IMR-90 (cell line): ENCODE data around the gene SAMSN1. TPM values are rescaled to one million over a fixed set of nuclear protein-coding genes. Genes with fewer than 3 reads are reported as not detected.

Experiments
- ATAC-seq: fragments of 200-7000 bp; cut with Tn5 transposase; 2 replicates; pipeline ENCODE4 v1.9.1; 2020; ENCODE audit warnings: low read depth, mild to moderate bottlenecking, moderate library complexity
- BruUV-seq: library from RNA; stranded (reverse); fragments of 400-500 nt; replicated peaks from 2 replicates; lab custom pipeline; 2021; lab: Mats Ljungman, UMichigan
- CTCF ChIA-PET: fragments of 300-600 bp; formaldehyde crosslinking; extraction: SDS; loops from one replicate; lab custom pipeline; 2021; ENCODE audit warnings: antibody characterized with exemption; lab: Yijun Ruan, JAX
- POLR2A ChIA-PET: fragments of 300-600 bp; sonication (Branson Sonifier 250); formaldehyde crosslinking; loops from one replicate; lab custom pipeline; 2022; ENCODE audit warnings: antibody characterized with exemption; ENCODE audit not compliant: unreplicated experiment; lab: Charles Lee
- DNase-seq: peaks from one replicate; pipeline ENCODE4 v3.0.0; 2013
- H2AFZ ChIP-seq: replicated peaks from 2 replicates; pipeline ENCODE3; 2013; ENCODE audit warnings: low read length, mild to moderate bottlenecking; ENCODE audit not compliant: poor library complexity
- H2AK5ac ChIP-seq: 2 replicates; pipeline ENCODE4 v1.6.1; 2013; ENCODE audit warnings: low read depth, low read length, inconsistent platforms
- H2AK9ac ChIP-seq: replicated peaks from 2 replicates; pipeline ENCODE3; 2013; ENCODE audit warnings: mild to moderate bottlenecking, low read depth, low read length, moderate library complexity; ENCODE audit not compliant: poor library complexity
- H2BK120ac ChIP-seq: 2 replicates; pipeline ENCODE4 v1.6.1; 2013; ENCODE audit warnings: low read depth, low read length, inconsistent platforms
- H2BK15ac ChIP-seq: 3 replicates; pipeline ENCODE4 v1.6.1; 2013; ENCODE audit warnings: low read depth, low read length, inconsistent platforms
- H2BK20ac ChIP-seq: 2 replicates; pipeline ENCODE4 v1.6.1; 2013; ENCODE audit warnings: low read depth, mild to moderate bottlenecking, inconsistent platforms, low read length, moderate library complexity
- H2BK5ac ChIP-seq: 2 replicates; pipeline ENCODE4 v1.6.1; 2013; ENCODE audit warnings: mild to moderate bottlenecking, low read depth, low read length, inconsistent platforms; ENCODE audit not compliant: poor library complexity, severe bottlenecking
- H3K14ac ChIP-seq: replicated peaks from 2 replicates; pipeline ENCODE4 v1.6.1; 2013; ENCODE audit warnings: low read depth, low read length, inconsistent platforms
- H3K18ac ChIP-seq: 2 replicates; pipeline ENCODE4 v1.6.1; 2013; ENCODE audit warnings: low read depth, low read length, control low read depth
- H3K23ac ChIP-seq: 2 replicates; pipeline ENCODE4 v1.6.1; 2013; ENCODE audit warnings: low read depth, low read length, inconsistent platforms
- H3K27ac ChIP-seq: 2 replicates; pipeline ENCODE4 v1.5.1; 2013; ENCODE audit warnings: mild to moderate bottlenecking, control low read depth, low read length; ENCODE audit not compliant: insufficient read depth
- H3K27me3 ChIP-seq: 2 replicates; pipeline ENCODE4 v1.6.1; 2013; ENCODE audit warnings: low read length; ENCODE audit not compliant: control insufficient read depth, insufficient read depth
- H3K36me3 ChIP-seq: 2 replicates; pipeline ENCODE4 v1.6.1; 2013; ENCODE audit warnings: low read length, mixed read lengths; ENCODE audit not compliant: control insufficient read depth, insufficient read depth
- H3K4ac ChIP-seq: 2 replicates; pipeline ENCODE4 v1.6.1; 2013; ENCODE audit warnings: low read depth, low read length, inconsistent platforms
- H3K4me1 ChIP-seq: 2 replicates; pipeline ENCODE4 v1.6.1; 2013; ENCODE audit warnings: low read length, mixed read lengths; ENCODE audit not compliant: control insufficient read depth, insufficient read depth
- H3K4me2 ChIP-seq: 2 replicates; pipeline ENCODE4 v1.6.1; 2013; ENCODE audit warnings: low read depth, mild to moderate bottlenecking, control low read depth, low read length, moderate library complexity
- H3K4me3 ChIP-seq: 2 replicates; pipeline ENCODE4 v1.5.1; 2013; ENCODE audit warnings: low read depth, mild to moderate bottlenecking, control low read depth, low read length, moderate library complexity; ENCODE audit not compliant: insufficient read depth
- H3K56ac ChIP-seq: 2 replicates; pipeline ENCODE4 v1.6.1; 2013; ENCODE audit warnings: low read length, inconsistent platforms; ENCODE audit not compliant: insufficient read depth; ENCODE audit errors: extremely low read depth
- H3K79me1 ChIP-seq, 2 experiments: 2 replicates each; pipeline ENCODE4 v1.6.1; 2013; ENCODE audit warnings: low read length in 2 of 2, inconsistent platforms in 1 of 2, low read depth in 1 of 2
- H3K9ac ChIP-seq: 2 replicates; pipeline ENCODE4 v1.6.1; 2013; ENCODE audit warnings: low read depth, low read length, control low read depth
- H3K9me1 ChIP-seq: 2 replicates; pipeline ENCODE4 v1.6.1; 2013; ENCODE audit warnings: low read length, inconsistent platforms; ENCODE audit not compliant: insufficient read depth
- H3K9me3 ChIP-seq: 2 replicates; pipeline ENCODE4 v1.6.1; 2013; ENCODE audit warnings: low read length; ENCODE audit not compliant: control insufficient read depth, insufficient read depth
- H4K20me1 ChIP-seq: 2 replicates; pipeline ENCODE4 v1.6.1; 2013; ENCODE audit warnings: low read length, inconsistent platforms; ENCODE audit not compliant: insufficient read depth
- H4K5ac ChIP-seq: 2 replicates; pipeline ENCODE4 v1.6.1; 2013; ENCODE audit warnings: mild to moderate bottlenecking, low read depth, low read length, control low read depth
- H4K8ac ChIP-seq, 2 experiments: 2 replicates each; pipeline ENCODE4 v1.6.1; 2013; ENCODE audit warnings: low read depth in 2 of 2, low read length in 2 of 2, control low read depth in 1 of 2, inconsistent platforms in 1 of 2
- H4K91ac ChIP-seq: 2 replicates; pipeline ENCODE4 v1.6.1; 2013; ENCODE audit warnings: low read depth, low read length, inconsistent platforms; ENCODE audit not compliant: insufficient read depth
- BHLHE40 ChIP-seq: fragments of 150-350 bp; IDR thresholded peaks from 2 replicates; pipeline ENCODE4 v1.6.1; 2016; ENCODE audit warnings: mild to moderate bottlenecking, low read depth, low read length
- CEBPB ChIP-seq: IDR thresholded peaks from 2 replicates; pipeline ENCODE4 v1.6.1; 2012; ENCODE audit warnings: low read depth, low read length, improper control_type of control experiment
- CHD1 ChIP-seq: IDR thresholded peaks from 2 replicates; pipeline ENCODE4 v1.6.1; 2012; ENCODE audit warnings: low read depth, low read length, improper control_type of control experiment
- CTCF ChIP-seq: conservative IDR thresholded peaks from 2 replicates; pipeline ENCODE4 v1.5.1; 2012; ENCODE audit warnings: mild to moderate bottlenecking, low read depth, low read length, improper control_type of control experiment
- MXI1 ChIP-seq: IDR thresholded peaks from 2 replicates; pipeline ENCODE4 v1.6.1; 2012; ENCODE audit warnings: low read depth, mild to moderate bottlenecking, low read length, moderate library complexity, borderline replicate concordance
- NFE2L2 ChIP-seq: fragments of 150-350 bp; IDR thresholded peaks from 2 replicates; pipeline ENCODE4 v1.6.1; 2016; ENCODE audit warnings: low read depth, mild to moderate bottlenecking, low read length
- RAD21 ChIP-seq: IDR thresholded peaks from 2 replicates; pipeline ENCODE4 v1.6.1; 2012; ENCODE audit warnings: low read length, improper control_type of control experiment
- RCOR1 ChIP-seq: IDR thresholded peaks from 2 replicates; pipeline ENCODE4 v1.6.1; 2012; ENCODE audit warnings: mild to moderate bottlenecking, low read length, improper control_type of control experiment; ENCODE audit not compliant: insufficient replicate concordance
- SMC3 ChIP-seq: fragments of 150-350 bp; IDR thresholded peaks from 2 replicates; pipeline ENCODE4 v1.6.1; 2016; ENCODE audit warnings: low read depth, mild to moderate bottlenecking, antibody characterized with exemption, low read length, moderate library complexity
- WGBS, 2 experiments: methylation state at CpG; one replicate each; pipeline versions ENCODE4 v1.1.5 to v1.1.7; 2013; ENCODE audit warnings: missing lambda C conversion rate in 2 of 2; ENCODE audit not compliant: insufficient read length in 1 of 2; ENCODE audit errors: extremely low coverage in 2 of 2; 5-methylcytosine and 5-hydroxymethylcytosine counted together
- dilution Hi-C: fragments of 300-500 bp; cut with HindIII; formaldehyde crosslinking; loops from one replicate; pipeline ENCODE4 v1.14.3; 2018; ENCODE audit warnings: low sequenced_read_pairs; ENCODE audit not compliant: unreplicated experiment
- in situ Hi-C: fragments of 300-500 bp; cut with MboI; formaldehyde crosslinking; loops from 3 replicates; pipeline ENCODE4 v1.14.3; 2019; ENCODE audit warnings: low sequenced_read_pairs, inconsistent platforms, mixed read lengths
- intact Hi-C: fragments of 100-400 bp; cut with micrococcal nuclease; formaldehyde crosslinking; loops from 2 replicates; pipeline ENCODE4 v1.10.0; 2022
- polyA plus RNA-seq, 3 experiments: library from polyadenylated mRNA; depleted of rRNA; stranded (reverse); fragments of >200 nt; gene quantifications; 2 replicates each; pipeline ENCODE4 v1.2.3, GENCODE V29; 2012; ENCODE audit warnings: low replicate concordance in 1 of 3
- total RNA-seq: library from RNA; depleted of rRNA; stranded (reverse); fragments of >200 nt; gene quantifications from 2 replicates; pipeline ENCODE4 v1.2.3, GENCODE V29; 2012

SAMSN1 gene
- total and polyA plus RNA-seq, 2 of the 4 experiments (the other 2 are of a cell fraction), result not detected

- in situ Hi-C loops (no loop called here), dilution Hi-C loops (no loop called here), intact Hi-C loops (no loop called here)
- H2AK9ac ChIP-seq, result no peak overlapping the region
- H3K9ac ChIP-seq, result no peak overlapping the region
- H3K36me3 ChIP-seq, result no peaks in the 10 kb centered on the region
- no peaks in the 10 kb centered on the region for H3K4me1 ChIP-seq
- no peak overlapping the region for H2AK5ac ChIP-seq
- H3K23ac ChIP-seq, result no peak overlapping the region
- no CpG with 5 or more reads among the region's 7 CpGs for WGBS, 2 experiments
- no peak overlapping the region for H3K14ac ChIP-seq
- no TSS peak for BruUV-seq
- H3K4me2 ChIP-seq, result no peak overlapping the region
- H3K4me3 ChIP-seq, result no peak overlapping the region
- H3K9me1 ChIP-seq, result no peaks in the 10 kb centered on the region
- ATAC-seq, result no peak
- H3K18ac ChIP-seq, result no peak overlapping the region
- POLR2A ChIA-PET, result no interaction called here
- H3K56ac ChIP-seq, result no peak overlapping the region
- H4K5ac ChIP-seq, result no peak overlapping the region
- H3K27ac ChIP-seq, result no peak overlapping the region
- no peaks in the 10 kb centered on the region for H3K27me3 ChIP-seq
- H2BK120ac ChIP-seq, result no peak overlapping the region
- TF ChIP-seq RCOR1 (no peak), MXI1 (no peak), CHD1 (no peak), BHLHE40 (no peak), RAD21 (no peak), CEBPB (no peak), SMC3 (no peak), CTCF (no peak), NFE2L2 (no peak)
- CTCF ChIA-PET, result no interaction called here
- no peak overlapping the region for H2BK15ac ChIP-seq
- no peak overlapping the region for H2AFZ ChIP-seq
- no peak overlapping the region for H2BK20ac ChIP-seq
- H3K4ac ChIP-seq, result no peak overlapping the region
- no peak for DNase-seq
- H4K20me1 ChIP-seq, result no peaks in the 10 kb centered on the region
- no peaks in the 10 kb centered on the region; the same call in 1 of the 2 replicates for H3K9me3 ChIP-seq
- no peak overlapping the region for H4K91ac ChIP-seq
- H2BK5ac ChIP-seq, result no peak overlapping the region
- H3K79me1 ChIP-seq, result no peaks in the 10 kb centered on the region
- H4K8ac ChIP-seq, result no peak overlapping the region
Observed at GRCh38 chr21:14482165-14482564, 64.0 kb downstream of the SAMSN1 start.
